Measurements from ENCODE around the gene LIX1. TPM values are rescaled to one million over a fixed set of nuclear protein-coding genes. Genes with fewer than 3 reads are reported as not detected.

Gene LIX1
- total and polyA plus RNA-seq, 2 of the 13 experiments (the other 11 are each of a cell fraction or from before 2014, with no cell fraction given): not detected

DNA sequence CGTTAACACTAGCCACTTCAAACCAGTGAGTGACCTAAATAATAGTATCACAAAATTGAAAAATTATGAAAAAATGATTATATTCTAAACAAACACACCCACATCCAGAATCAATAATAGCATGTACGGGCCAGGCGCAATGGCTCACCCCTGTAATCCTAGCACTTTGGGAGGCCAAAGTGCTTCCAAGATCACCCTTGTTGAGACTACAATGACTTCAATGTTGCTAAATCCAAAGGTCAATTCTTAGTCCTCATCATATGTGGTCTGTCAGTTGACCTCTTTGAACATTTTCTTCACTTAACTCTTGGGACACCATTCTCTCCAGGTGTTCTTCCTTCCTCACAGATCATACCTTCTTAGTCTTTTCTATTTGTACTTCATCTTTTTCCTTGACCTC lies 29.3 kb upstream of the LIX1 start:
- Histone ChIP-seq H3K79me2 (ENCODE audit: insufficient read depth, low read length) (no peaks in the 10 kb centered on the region), H3K9me3 (ENCODE audit: low read length) (no peaks in the 10 kb centered on the region), H2AFZ (ENCODE audit: low read length) (no peak overlapping the region), H3K36me3 (replicated peaks in 1 of 2; ENCODE audit: control insufficient read depth in 1 of 2, insufficient read depth in 2 of 2, low read length in 2 of 2) (peaks cover 8 to 69% of the 10 kb centered on the region in 2 experiments), H3K4me3 (replicated peaks in 1 of 3; ENCODE audit: insufficient read depth in 1 of 3, low read depth in 2 of 3, low read length in 3 of 3) (no peak overlapping the region), H3K4me2 (ENCODE audit: low read depth, low read length) (no peak overlapping the region), H3K27ac (ENCODE audit: extremely low read length, insufficient read depth, low read length) (no peak overlapping the region), H3K4me1 (ENCODE audit: insufficient read depth, low read length) (peaks cover 12% of the 10 kb centered on the region), H4K20me1 (ENCODE audit: insufficient read depth, low read length) (no peaks in the 10 kb centered on the region), H3K9ac (ENCODE audit: insufficient read depth, low read depth, low read length) (no peak overlapping the region), H3K27me3 (ENCODE audit: control insufficient read depth in 1 of 2, insufficient read depth in 2 of 2, low read length in 2 of 2) (no peaks in the 10 kb centered on the region)
- in situ Hi-C loops (cut with HindIII; ENCODE audit: extremely low pct_ligation_motif_present, low pct_unique_long_range_greater_than_20kb) (loop anchor here (25.0 kb wide), 1 partner anchor 559 kb away; no protein-coding TSS in a partner anchor), intact Hi-C loops (cut with micrococcal nuclease; ENCODE audit: unreplicated experiment) (no loop called here)
- TF ChIP-seq ZNF652 (CRISPR knock-in tag; IDR thresholded peaks at IDR 0.05; ENCODE audit: borderline replicate concordance, low read depth) (peak; percentile 53; the same call in 1 of the 2 replicates), HNF4A (CRISPR knock-in tag; IDR thresholded peaks at IDR 0.05) (peak; percentile 61; the same call in 1 of the 2 replicates), ZNF350 (CRISPR knock-in tag; IDR thresholded peaks at IDR 0.05; ENCODE audit: borderline replicate concordance, low read depth) (no peak), HNF4G (IDR thresholded peaks at IDR 0.05; ENCODE audit: borderline replicate concordance, low read depth, low read length) (peak; percentile 19; the same call in 1 of the 2 replicates), HNF4G (CRISPR knock-in tag; IDR thresholded peaks at IDR 0.05; ENCODE audit: borderline replicate concordance, low read depth) (no peak), TFE3 (CRISPR knock-in tag; IDR thresholded peaks at IDR 0.05) (no peak)
- TF ChIP-seq, protein P1, sequence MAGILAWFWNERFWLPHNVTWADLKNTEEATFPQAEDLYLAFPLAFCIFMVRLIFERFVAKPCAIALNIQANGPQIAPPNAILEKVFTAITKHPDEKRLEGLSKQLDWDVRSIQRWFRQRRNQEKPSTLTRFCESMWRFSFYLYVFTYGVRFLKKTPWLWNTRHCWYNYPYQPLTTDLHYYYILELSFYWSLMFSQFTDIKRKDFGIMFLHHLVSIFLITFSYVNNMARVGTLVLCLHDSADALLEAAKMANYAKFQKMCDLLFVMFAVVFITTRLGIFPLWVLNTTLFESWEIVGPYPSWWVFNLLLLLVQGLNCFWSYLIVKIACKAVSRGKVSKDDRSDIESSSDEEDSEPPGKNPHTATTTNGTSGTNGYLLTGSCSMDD (CRISPR knock-in tag; IDR thresholded peaks at IDR 0.05): no peak
- TF ChIP-seq, protein P2, sequence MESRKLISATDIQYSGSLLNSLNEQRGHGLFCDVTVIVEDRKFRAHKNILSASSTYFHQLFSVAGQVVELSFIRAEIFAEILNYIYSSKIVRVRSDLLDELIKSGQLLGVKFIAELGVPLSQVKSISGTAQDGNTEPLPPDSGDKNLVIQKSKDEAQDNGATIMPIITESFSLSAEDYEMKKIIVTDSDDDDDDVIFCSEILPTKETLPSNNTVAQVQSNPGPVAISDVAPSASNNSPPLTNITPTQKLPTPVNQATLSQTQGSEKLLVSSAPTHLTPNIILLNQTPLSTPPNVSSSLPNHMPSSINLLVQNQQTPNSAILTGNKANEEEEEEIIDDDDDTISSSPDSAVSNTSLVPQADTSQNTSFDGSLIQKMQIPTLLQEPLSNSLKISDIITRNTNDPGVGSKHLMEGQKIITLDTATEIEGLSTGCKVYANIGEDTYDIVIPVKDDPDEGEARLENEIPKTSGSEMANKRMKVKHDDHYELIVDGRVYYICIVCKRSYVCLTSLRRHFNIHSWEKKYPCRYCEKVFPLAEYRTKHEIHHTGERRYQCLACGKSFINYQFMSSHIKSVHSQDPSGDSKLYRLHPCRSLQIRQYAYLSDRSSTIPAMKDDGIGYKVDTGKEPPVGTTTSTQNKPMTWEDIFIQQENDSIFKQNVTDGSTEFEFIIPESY (CRISPR knock-in tag; IDR thresholded peaks at IDR 0.05): peak; percentile 58; the same call in 1 of the 2 replicates
- peak; percentile 46; the same call in 2 of the 3 replicates for ATAC-seq
- POLR2A ChIA-PET: no interaction called here
- no TSS peak for BruUV-seq (replicated peaks)
- peak; percentile 42 for FAIRE-seq
- 88% methylated on average over 3 of the region's 3 CpGs for WGBS (ENCODE audit: low lambda C conversion rate)
- CTCF ChIA-PET (ENCODE audit: low intra/inter-chr PET ratio, low total read pairs): no interaction called here
- DNase-seq (ENCODE audit: low spot score): peak; percentile 15
